GM11168 (cell line): ENCODE results near the gene MED12.
"Not testable (repeated sequence)": the region's sequence is repeated elsewhere in the genome, so short reads cannot be mapped to it uniquely, and the experiment has no call there.

Source experiments
- in situ Hi-C: fragments of 300-500 bp; cut with MboI; formaldehyde crosslinking; loops from one replicate; pipeline ENCODE4 v1.12.0; 2022; ENCODE audit warnings: low sequenced_read_pairs; ENCODE audit not compliant: unreplicated experiment

MED12 gene

GRCh38 chrX:71158603-71159002, 40.2 kb downstream of the MED12 start:
- in situ Hi-C loops, result no loop called here

DNA sequence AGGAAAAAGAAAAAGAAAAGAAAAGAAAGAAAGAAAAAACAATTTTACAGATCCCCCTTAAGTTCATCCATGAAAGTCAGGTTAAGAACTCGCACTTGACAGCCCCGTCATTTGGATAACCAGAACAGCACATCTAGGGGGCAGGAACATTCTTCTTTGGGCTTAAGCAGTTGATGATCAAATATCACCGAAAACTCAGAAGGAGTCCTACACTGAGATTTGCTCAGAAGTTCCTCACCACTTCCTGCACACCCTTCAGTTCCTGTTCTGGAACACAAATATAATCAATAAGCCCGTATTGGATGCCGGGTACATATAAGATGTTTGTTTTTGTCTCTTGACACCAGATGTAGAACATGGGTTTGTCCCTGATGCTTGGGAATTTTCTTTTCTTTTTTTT, 40.9 kb downstream of the MED12 start:
- in situ Hi-C loops, result no loop called here

DNA sequence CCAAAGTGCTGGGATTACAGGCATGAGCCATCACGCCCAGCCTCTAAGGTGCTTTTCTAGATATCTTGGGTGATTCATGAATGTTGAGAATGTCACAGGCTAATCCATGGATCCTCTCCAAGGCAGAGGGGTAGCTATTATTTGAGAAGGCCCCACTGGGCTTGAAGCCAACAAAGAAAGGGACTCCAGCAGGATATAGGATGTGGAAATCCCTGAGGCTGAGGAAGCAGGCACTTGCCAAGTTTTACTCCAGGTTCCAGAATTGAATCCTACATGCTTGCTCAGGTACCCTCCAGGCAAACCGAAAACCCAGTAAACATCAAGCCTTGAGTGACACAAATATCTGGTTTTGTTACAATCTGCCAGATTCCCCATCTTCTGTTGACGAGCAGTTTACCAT, 42.1 kb downstream of the MED12 start:
- in situ Hi-C loops, result no loop called here

DNA sequence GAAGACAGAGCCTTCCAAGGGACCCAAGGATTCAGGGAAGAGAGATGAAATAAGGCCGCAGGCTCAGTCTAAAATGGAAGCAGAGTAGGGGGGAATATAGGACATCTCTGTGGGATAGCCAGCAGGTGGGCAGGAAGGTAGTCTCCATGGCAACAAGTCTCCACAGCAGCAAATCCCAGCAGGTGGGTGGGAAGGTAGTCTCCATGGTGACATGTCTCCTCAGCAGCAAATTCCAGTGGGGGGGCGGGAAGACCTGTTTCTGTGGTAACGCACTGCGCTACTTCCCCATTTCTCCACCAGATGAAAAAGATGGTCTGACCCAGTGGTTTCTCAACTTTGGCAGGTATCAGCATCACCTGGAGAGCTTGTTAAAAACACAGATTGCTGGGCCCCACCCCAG, 44.6 kb downstream of the MED12 start:
- in situ Hi-C loops, result no loop called here

DNA sequence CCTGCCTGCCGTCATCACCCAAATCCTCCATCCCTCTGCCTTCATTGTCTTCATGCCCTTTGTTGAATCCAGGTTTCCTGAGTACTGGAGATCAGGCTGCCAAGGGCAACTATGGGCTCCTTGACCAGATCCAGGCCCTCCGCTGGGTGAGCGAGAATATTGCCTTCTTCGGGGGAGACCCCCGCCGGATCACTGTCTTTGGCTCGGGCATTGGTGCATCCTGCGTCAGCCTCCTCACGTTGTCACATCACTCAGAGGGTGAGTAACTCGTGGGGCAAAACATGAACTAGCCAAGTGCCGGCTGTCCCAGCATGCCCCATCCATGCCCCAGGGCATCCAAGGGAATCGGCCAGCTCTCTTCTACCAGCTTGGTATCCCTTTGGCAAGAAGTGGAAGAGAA, 45.7 kb downstream of the MED12 start:
- in situ Hi-C loops, result no loop called here

- in situ Hi-C loops, result no loop called here
Observed at GRCh38 chrX:71166461-71166860, 48.1 kb downstream of the MED12 start.

DNA sequence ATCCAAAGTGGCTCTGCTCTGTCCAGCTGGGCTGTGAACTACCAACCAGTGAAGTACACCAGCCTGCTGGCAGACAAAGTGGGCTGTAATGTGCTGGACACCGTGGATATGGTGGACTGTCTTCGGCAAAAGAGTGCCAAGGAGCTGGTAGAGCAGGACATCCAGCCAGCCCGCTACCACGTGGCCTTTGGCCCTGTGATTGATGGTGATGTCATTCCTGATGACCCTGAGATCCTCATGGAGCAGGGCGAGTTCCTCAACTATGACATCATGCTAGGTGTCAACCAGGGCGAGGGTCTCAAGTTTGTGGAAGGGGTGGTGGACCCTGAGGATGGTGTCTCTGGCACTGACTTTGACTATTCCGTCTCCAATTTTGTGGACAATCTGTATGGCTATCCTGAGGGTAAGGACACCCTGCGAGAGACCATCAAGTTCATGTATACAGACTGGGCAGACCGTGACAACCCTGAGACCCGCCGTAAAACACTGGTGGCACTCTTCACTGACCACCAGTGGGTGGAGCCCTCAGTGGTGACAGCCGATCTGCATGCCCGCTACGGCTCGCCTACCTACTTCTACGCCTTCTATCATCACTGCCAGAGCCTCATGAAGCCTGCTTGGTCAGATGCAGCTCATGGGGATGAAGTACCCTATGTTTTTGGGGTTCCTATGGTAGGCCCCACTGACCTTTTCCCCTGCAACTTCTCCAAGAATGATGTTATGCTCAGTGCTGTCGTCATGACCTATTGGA, 48.8 kb downstream of the MED12 start:
- in situ Hi-C loops, result no loop called here

DNA sequence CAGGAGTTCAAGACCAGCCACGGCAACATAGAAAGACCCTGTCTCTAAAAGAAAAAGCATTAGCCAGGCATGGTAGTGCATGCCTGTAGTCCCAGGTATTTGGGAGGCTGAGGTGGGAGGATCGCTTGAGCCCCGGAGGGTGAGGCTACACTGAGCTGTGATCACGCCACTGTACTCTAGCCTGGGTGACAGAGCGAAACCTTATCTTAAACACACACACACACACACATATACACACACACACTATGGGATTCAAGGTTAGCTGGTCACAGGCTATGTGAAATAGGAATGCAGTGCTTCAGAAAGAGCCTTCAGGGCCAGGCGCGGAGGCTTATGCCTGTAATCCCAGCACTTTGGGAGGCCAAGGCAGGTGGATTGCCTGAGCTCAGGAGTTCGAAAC, 49.7 kb downstream of the MED12 start:
- in situ Hi-C loops, result no loop called here

GRCh38 chrX:71169586-71169985, 51.2 kb downstream of the MED12 start:
- in situ Hi-C loops, result no loop called here

DNA sequence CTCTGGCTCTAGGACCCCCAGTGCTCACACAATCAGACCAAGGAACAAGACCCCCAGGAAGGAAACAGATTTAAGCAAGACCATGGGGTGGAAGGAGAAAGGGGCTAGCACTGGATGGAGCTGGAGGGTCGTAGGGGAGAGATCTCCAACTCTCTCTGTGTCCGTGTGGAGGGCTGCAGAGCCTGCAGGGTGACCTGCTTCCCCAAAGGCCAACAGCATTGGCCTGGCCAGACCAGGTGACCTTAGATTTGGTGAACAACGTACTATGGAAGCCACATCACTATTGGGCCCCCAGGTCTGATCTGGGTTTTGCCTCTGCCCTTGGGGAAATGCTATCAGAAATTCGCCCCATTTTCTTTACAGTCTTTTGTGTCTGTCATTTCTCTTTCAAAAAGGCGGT, 52.3 kb downstream of the MED12 start:
- in situ Hi-C loops, result no loop called here

- in situ Hi-C loops, result no loop called here
Observed at GRCh38 chrX:71171110-71171801, 52.9 kb downstream of the MED12 start.

DNA sequence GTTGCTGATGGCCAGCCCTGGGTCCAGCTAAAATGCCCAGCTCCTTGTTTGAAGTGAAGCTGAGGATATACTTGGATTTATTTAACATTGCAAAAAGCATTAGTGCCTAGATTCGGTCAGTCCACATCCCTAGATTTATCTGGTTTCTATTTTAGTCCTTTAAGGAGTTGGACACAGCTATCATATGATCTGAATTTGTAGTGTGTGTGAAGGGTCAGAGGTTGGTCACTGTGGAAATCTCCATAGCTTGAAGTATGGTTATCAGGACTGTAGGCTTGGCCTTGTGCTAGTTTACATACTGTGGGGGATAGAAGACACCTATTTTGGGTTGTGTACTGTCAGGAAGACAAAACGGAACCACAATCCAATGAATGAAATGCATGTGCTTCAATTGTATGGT, 55.0 kb downstream of the MED12 start:
- in situ Hi-C loops, result no loop called here

- in situ Hi-C loops, result no loop called here
Observed at GRCh38 chrX:71174795-71175194, 56.4 kb downstream of the MED12 start.

GRCh38 chrX:71175531-71175930, 57.1 kb downstream of the MED12 start:
- in situ Hi-C loops, result no loop called here

DNA sequence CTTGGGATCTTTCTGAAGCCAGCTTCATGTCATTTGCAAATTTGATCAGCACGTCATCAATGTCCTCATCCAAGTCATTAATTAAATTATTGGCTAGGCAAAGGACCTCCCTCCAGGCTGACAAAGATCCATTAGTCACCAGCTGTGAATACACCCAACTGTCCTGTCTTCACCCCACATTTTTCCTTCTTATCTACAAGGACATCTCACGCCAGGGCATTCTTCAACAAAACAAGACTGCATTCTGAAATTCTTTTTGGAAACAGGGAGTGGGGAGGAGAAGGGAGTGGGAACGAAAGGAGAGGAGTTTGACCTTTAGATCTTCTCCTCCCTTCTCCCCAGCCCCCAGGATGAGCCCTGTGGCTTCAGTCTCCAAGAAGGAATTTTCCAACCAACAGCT, 58.9 kb downstream of the MED12 start:
- in situ Hi-C loops, result no loop called here

GRCh38 chrX:71178908-71179307, 60.5 kb downstream of the MED12 start:
- in situ Hi-C loops, result no loop called here

- in situ Hi-C loops, result not testable (repeated sequence)
Observed at GRCh38 chrX:71180579-71181265, 62.3 kb downstream of the MED12 start.

DNA sequence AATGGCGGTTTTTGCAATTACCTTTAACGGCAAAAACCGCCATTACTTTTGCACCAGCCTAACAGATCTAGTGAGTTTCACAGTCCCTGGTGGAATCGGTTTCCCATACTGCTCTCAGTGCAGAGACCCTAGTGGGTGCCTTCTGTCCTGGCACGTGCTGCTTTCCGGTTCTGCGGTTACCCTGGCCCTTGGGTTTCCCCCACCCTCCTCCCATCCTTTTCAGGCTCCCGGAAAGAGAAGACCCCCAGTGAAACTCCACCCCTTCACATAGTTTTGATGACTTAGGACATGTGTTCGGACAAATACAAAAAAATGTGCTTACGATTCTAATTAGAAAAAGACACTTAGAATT, 63.1 kb downstream of the MED12 start:
- in situ Hi-C loops, result no loop called here

DNA sequence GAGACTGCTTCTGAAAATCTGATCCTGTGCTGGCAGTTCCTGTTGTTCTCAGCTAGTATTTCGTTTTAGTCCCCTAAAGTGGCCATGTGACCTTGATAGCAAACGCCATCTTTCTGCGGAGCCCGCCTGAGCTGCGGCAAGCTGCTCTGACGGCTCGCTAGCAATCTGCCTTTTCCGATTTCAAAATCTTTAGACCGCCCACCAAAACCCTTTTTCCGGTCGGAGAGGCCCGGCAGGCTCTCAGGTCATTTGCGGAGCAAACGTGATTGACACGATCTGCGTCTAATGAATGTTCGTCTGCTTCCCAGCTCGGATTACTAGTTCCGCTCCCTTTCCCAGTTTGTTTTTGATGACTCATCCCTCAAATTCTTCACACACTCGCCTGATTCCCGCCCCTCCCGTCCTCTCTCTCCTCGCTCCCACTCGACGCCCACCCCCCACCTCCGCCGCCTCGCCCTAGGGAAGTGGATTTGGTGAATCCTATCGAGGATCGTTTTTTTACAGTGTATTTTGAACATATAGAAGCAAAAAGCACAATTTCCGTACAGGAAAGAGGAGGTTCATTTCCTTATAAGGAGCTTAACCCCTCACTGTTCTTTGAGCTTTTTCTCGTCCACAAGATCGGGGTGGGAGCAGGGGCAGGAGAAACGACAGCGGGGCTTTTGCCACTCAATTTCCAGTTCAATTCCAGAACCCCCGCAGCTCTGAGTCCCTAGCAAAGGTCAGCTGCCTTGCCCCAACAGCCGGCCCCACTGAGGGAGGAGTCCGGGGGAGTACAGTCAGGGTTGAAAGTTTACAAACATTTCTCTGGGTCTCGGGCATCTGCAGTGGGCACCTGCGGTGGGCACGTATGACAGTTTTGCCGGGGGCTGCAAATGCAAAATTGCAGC, 63.8 kb downstream of the MED12 start:
- in situ Hi-C loops, result no loop called here

GRCh38 chrX:71182871-71183270, 64.5 kb downstream of the MED12 start:
- in situ Hi-C loops, result no loop called here

DNA sequence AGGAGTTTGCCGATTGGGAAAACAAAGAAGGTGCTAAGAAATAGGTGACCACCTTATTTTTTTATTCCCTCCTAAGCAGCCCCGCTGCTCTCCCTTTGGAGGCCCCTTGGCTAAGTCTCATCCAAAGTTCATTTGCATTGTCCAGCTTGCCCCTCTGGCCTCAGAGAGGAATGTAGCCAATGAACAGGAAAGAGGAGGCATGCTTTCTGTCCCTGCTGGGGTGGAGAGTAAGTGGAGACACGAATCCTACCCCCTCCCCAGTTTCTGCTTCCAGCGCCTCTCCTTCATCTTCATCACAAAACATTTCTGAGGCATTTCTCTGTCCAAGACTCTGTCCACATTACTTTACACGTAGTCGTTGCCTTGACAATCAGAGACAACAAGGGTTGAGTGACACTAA, 64.9 kb downstream of the MED12 start:
- in situ Hi-C loops, result no loop called here
